ENCODE measurements around the gene CKAP4. TPM values are rescaled to one million over a fixed set of nuclear protein-coding genes. Genes with fewer than 3 reads are reported as not detected.

Gene CKAP4
- total and polyA plus RNA-seq, 4 donors: 15.3 to 82.6 (median 65.2) TPM

DNA sequence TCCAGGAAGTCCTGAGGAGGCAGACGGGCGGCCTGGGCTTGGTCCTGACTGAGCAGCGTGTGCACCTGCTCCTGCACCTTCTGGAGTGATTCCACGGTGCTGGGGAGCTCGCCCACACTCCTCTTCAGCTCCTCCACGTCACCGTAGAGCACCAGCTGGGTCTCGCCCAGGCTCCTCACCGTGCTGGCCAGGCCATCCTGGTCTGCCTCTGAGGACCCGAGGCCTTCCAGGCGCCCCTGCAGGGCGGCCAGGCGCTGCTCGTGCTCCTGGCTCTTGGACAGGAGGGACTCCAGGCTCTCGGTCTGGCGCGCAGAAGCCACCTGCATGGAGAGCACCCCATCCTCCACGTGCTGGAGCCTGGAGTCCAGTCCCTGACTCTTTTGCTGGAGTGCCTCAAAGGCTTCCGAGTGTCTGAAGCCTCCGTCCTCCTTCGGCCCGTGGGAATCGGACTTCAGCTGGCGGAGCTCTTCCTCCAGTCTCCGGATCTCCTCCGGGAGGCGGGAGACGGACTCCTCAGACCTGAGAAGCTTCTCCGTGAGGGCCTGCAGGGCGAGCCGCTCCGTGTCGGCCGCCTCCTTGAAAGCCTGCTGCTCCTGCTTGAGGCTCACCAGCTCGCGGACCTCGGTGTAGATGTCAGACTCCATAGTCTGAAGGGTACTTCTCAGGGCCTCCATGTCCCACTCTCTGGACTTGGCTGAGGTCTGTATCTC lies 8.4 kb downstream of the CKAP4 start:
- 93 to 96% methylated on average over 37 of the region's 37 CpGs for WGBS, 2 donors
- peak overlapping the region in 1 of 2 donors; percentile 51 for H3K27ac ChIP-seq (ENCODE audit: low read depth in 1 of 2, low read length in 1 of 2)
- no peak overlapping the region for H3K4me3 ChIP-seq
- no peaks in the 10 kb centered on the region for H3K27me3 ChIP-seq (ENCODE audit: control insufficient read depth in 3 of 3, insufficient read depth in 3 of 3, low read length in 2 of 3)
- no peak for ATAC-seq (ENCODE audit: insufficient read depth, low FRiP score)
- no peak for DNase-seq
- H3K9ac ChIP-seq (ENCODE audit: insufficient read depth in 1 of 2, low read length in 2 of 2): no peak overlapping the region
- no peaks in the 10 kb centered on the region for H3K9me3 ChIP-seq (ENCODE audit: control insufficient read depth in 4 of 4, insufficient read depth in 3 of 4, low read length in 3 of 4)
- TF ChIP-seq, protein P1, sequence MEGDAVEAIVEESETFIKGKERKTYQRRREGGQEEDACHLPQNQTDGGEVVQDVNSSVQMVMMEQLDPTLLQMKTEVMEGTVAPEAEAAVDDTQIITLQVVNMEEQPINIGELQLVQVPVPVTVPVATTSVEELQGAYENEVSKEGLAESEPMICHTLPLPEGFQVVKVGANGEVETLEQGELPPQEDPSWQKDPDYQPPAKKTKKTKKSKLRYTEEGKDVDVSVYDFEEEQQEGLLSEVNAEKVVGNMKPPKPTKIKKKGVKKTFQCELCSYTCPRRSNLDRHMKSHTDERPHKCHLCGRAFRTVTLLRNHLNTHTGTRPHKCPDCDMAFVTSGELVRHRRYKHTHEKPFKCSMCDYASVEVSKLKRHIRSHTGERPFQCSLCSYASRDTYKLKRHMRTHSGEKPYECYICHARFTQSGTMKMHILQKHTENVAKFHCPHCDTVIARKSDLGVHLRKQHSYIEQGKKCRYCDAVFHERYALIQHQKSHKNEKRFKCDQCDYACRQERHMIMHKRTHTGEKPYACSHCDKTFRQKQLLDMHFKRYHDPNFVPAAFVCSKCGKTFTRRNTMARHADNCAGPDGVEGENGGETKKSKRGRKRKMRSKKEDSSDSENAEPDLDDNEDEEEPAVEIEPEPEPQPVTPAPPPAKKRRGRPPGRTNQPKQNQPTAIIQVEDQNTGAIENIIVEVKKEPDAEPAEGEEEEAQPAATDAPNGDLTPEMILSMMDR (IDR thresholded peaks at IDR 0.05; ENCODE audit: control extremely low read depth, extremely low read depth): no peak
- peaks cover 11 to 37% (median 21%) of the 10 kb centered on the region in 4 donors for H3K36me3 ChIP-seq (ENCODE audit: control insufficient read depth in 4 of 4, insufficient read depth in 4 of 4, low read length in 4 of 4)
- peaks cover 0 to 2% (median 0%) of the 10 kb centered on the region in 5 donors for H3K4me1 ChIP-seq (ENCODE audit: control insufficient read depth in 5 of 5, insufficient read depth in 5 of 5, low read length in 5 of 5)

GRCh38 chr12:106238146-106238545 lies 9.7 kb downstream of the CKAP4 start:
- Histone ChIP-seq H3K9ac (ENCODE audit: insufficient read depth in 1 of 2, low read length in 2 of 2) (no peak overlapping the region), H3K4me1 (ENCODE audit: control insufficient read depth in 5 of 5, insufficient read depth in 5 of 5, low read length in 5 of 5) (peaks cover 0 to 2% (median 0%) of the 10 kb centered on the region in 5 donors), H3K27ac (ENCODE audit: low read depth in 1 of 2, low read length in 1 of 2) (peak overlapping the region in 1 of 2 donors; percentile 81), H3K9me3 (ENCODE audit: control insufficient read depth in 4 of 4, insufficient read depth in 3 of 4, low read length in 3 of 4) (no peaks in the 10 kb centered on the region), H3K27me3 (ENCODE audit: control insufficient read depth in 3 of 3, insufficient read depth in 3 of 3, low read length in 2 of 3) (no peaks in the 10 kb centered on the region), H3K36me3 (ENCODE audit: control insufficient read depth in 4 of 4, insufficient read depth in 4 of 4, low read length in 4 of 4) (peaks cover 11 to 31% (median 21%) of the 10 kb centered on the region in 4 donors), H3K4me3 (no peak overlapping the region)
- TF ChIP-seq, protein P1 (IDR thresholded peaks at IDR 0.05; ENCODE audit: control extremely low read depth, extremely low read depth): no peak
- no peak for DNase-seq
- WGBS, 2 donors: 85 to 91% methylated on average over 11 of the region's 11 CpGs
- ATAC-seq (ENCODE audit: insufficient read depth, low FRiP score): no peak

- H3K9ac ChIP-seq (ENCODE audit: insufficient read depth in 1 of 2, low read length in 2 of 2): no peak overlapping the region
- TF ChIP-seq, protein P1 (IDR thresholded peaks at IDR 0.05; ENCODE audit: control extremely low read depth, extremely low read depth): no peak
- ATAC-seq (ENCODE audit: insufficient read depth, low FRiP score): no peak
Measured at GRCh38 chr12:106235770-106236169, 12.1 kb downstream of the CKAP4 start.

More at GRCh38 chr12:106235770-106236169, 12.1 kb downstream of the CKAP4 start:
- no peaks in the 10 kb centered on the region for H3K27me3 ChIP-seq (ENCODE audit: control insufficient read depth in 3 of 3, insufficient read depth in 3 of 3, low read length in 2 of 3)
- H3K9me3 ChIP-seq (ENCODE audit: control insufficient read depth in 4 of 4, insufficient read depth in 3 of 4, low read length in 3 of 4): no peaks in the 10 kb centered on the region
- H3K36me3 ChIP-seq (ENCODE audit: control insufficient read depth in 4 of 4, insufficient read depth in 4 of 4, low read length in 4 of 4): peaks cover 6 to 25% (median 16%) of the 10 kb centered on the region in 4 donors
- peaks cover 0 to 2% (median 0%) of the 10 kb centered on the region in 5 donors for H3K4me1 ChIP-seq (ENCODE audit: control insufficient read depth in 5 of 5, insufficient read depth in 5 of 5, low read length in 5 of 5)
- H3K4me3 ChIP-seq: no peak overlapping the region
- WGBS, 2 donors: 59 to 76% methylated on average over 1 of the region's 1 CpG
- no peak for DNase-seq
- H3K27ac ChIP-seq (ENCODE audit: low read depth in 1 of 2, low read length in 1 of 2): no peak overlapping the region

All from lung (tissue), 12 donors.